ENCODE results near the gene ALG1.

The ALG1 gene

DNA sequence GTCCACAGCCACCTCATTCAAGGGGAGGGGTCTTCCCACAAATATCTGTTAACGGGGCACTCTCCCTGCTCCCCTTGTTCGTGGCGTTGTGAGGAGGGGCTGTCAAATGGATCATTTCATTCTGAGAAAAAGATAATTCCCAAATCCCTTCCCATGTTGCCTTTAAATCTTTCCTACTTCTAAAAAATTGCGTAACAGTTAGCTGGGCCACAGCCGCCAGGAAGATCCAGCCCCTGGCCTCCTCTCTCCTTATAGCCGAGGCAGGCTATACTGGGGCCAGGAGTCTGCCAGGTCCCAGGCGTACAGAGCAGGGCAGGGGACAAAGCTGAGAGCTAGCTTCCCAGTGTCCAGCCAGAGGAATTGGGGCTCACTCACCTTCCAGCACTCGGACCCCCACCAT lies 6.3 kb upstream of the ALG1 start:
- no peaks in the 10 kb centered on the region for H3K27me3 ChIP-seq (ENCODE audit: insufficient read depth, poor library complexity, severe bottlenecking)
- H3K4me3 ChIP-seq (replicated peaks; ENCODE audit: insufficient read depth, low read length) = no peak overlapping the region
- TF ChIP-seq, protein P1, sequence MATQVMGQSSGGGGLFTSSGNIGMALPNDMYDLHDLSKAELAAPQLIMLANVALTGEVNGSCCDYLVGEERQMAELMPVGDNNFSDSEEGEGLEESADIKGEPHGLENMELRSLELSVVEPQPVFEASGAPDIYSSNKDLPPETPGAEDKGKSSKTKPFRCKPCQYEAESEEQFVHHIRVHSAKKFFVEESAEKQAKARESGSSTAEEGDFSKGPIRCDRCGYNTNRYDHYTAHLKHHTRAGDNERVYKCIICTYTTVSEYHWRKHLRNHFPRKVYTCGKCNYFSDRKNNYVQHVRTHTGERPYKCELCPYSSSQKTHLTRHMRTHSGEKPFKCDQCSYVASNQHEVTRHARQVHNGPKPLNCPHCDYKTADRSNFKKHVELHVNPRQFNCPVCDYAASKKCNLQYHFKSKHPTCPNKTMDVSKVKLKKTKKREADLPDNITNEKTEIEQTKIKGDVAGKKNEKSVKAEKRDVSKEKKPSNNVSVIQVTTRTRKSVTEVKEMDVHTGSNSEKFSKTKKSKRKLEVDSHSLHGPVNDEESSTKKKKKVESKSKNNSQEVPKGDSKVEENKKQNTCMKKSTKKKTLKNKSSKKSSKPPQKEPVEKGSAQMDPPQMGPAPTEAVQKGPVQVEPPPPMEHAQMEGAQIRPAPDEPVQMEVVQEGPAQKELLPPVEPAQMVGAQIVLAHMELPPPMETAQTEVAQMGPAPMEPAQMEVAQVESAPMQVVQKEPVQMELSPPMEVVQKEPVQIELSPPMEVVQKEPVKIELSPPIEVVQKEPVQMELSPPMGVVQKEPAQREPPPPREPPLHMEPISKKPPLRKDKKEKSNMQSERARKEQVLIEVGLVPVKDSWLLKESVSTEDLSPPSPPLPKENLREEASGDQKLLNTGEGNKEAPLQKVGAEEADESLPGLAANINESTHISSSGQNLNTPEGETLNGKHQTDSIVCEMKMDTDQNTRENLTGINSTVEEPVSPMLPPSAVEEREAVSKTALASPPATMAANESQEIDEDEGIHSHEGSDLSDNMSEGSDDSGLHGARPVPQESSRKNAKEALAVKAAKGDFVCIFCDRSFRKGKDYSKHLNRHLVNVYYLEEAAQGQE (IDR thresholded peaks at IDR 0.05; ENCODE audit: insufficient replicate concordance, low read depth) = no peak
- TF ChIP-seq SPI1 (IDR thresholded peaks at IDR 0.05; ENCODE audit: borderline replicate concordance, low read depth) (no peak), POLR2AphosphoS5 (IDR thresholded peaks at IDR 0.05; ENCODE audit: low read depth) (no peak), GABPA (IDR thresholded peaks at IDR 0.05; ENCODE audit: low read depth) (no peak)
- TF ChIP-seq, protein P2, sequence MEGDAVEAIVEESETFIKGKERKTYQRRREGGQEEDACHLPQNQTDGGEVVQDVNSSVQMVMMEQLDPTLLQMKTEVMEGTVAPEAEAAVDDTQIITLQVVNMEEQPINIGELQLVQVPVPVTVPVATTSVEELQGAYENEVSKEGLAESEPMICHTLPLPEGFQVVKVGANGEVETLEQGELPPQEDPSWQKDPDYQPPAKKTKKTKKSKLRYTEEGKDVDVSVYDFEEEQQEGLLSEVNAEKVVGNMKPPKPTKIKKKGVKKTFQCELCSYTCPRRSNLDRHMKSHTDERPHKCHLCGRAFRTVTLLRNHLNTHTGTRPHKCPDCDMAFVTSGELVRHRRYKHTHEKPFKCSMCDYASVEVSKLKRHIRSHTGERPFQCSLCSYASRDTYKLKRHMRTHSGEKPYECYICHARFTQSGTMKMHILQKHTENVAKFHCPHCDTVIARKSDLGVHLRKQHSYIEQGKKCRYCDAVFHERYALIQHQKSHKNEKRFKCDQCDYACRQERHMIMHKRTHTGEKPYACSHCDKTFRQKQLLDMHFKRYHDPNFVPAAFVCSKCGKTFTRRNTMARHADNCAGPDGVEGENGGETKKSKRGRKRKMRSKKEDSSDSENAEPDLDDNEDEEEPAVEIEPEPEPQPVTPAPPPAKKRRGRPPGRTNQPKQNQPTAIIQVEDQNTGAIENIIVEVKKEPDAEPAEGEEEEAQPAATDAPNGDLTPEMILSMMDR (IDR thresholded peaks at IDR 0.05; ENCODE audit: insufficient read depth, low read length) = no peak
- no peak for DNase-seq (ENCODE audit: low read depth in 1 of 2, low spot score in 1 of 2)
- H3K27ac ChIP-seq (replicated peaks) = no peak overlapping the region

DNA sequence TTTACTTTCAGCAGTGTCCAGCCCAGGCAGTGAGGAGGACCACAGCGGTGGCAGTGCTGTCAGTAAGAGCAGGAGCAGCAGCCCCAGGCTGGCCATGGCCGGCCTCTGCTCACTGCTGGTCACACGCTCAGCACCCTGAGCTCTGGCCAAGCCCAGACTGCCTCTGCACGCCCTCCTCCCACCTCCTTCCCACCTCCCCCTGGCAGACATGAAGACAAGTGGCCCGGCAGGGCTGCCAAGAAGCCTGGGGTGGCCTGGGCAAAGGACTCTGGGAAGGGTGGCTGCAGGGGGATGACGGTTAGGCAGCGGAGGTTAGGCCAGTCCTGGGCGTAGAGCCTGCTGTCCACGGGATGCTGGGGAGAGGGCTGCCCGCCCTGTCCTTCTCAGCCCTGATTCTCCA lies 5.8 kb upstream of the ALG1 start, which contains the start of gene C16orf89:
TSS of gene C16orf89 (minus strand) at position 144 of the 400 bp plus-strand sequence. CDS start at position 96, 48 bp downstream.
- H3K4me3 ChIP-seq (replicated peaks; ENCODE audit: insufficient read depth, low read length) = no peak within 1 kb of the TSS
- H3K27me3 ChIP-seq (ENCODE audit: insufficient read depth, poor library complexity, severe bottlenecking) = no peaks in the 10 kb centered on the region
- TF ChIP-seq, protein P1 (IDR thresholded peaks at IDR 0.05; ENCODE audit: insufficient replicate concordance, low read depth) = no peak
- TF ChIP-seq POLR2AphosphoS5 (IDR thresholded peaks at IDR 0.05; ENCODE audit: low read depth) (no peak), GABPA (IDR thresholded peaks at IDR 0.05; ENCODE audit: low read depth) (no peak), SPI1 (IDR thresholded peaks at IDR 0.05; ENCODE audit: borderline replicate concordance, low read depth) (no peak)
- TF ChIP-seq, protein P2 (IDR thresholded peaks at IDR 0.05; ENCODE audit: insufficient read depth, low read length) = no peak
- no peak for DNase-seq (ENCODE audit: low read depth in 1 of 2, low spot score in 1 of 2)
- no peak within 1 kb of the TSS for H3K27ac ChIP-seq (replicated peaks)

DNA sequence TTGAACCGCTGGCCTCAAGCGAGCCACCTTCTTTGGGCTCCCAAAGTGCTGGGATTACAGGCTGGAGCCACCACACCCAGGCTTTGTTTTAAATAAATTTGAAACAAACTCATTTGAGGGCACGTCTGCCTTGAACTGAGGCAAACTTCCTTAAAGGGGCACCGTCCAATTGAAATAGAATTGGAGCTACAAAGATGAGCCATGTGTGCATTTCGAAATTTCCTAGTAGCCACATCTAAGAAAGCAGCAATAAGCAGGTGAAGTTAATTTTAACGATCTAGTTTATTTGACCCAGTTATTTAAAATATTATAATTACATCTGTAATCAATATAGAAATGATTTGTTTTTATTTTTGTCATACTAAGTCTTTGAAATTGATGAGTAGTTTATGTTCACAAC lies 5.1 kb upstream of the ALG1 start:
- Histone ChIP-seq H3K27me3 (ENCODE audit: insufficient read depth, poor library complexity, severe bottlenecking) (no peaks in the 10 kb centered on the region), H3K4me3 (replicated peaks; ENCODE audit: insufficient read depth, low read length) (no peak overlapping the region), H3K27ac (replicated peaks) (no peak overlapping the region)
- no peak for DNase-seq (ENCODE audit: low read depth in 1 of 2, low spot score in 1 of 2)
- TF ChIP-seq, protein P2 (IDR thresholded peaks at IDR 0.05; ENCODE audit: insufficient read depth, low read length) = no peak
- TF ChIP-seq POLR2AphosphoS5 (IDR thresholded peaks at IDR 0.05; ENCODE audit: low read depth) (no peak), SPI1 (IDR thresholded peaks at IDR 0.05; ENCODE audit: borderline replicate concordance, low read depth) (no peak), GABPA (IDR thresholded peaks at IDR 0.05; ENCODE audit: low read depth) (no peak)
- TF ChIP-seq, protein P1 (IDR thresholded peaks at IDR 0.05; ENCODE audit: insufficient replicate concordance, low read depth) = no peak

All from HL-60 (cell line).